SK-N-SH treated with all-trans-retinoic acid at 6 μM for 48 hours (cell line): ENCODE results near the gene RNFT2.
"Not testable (repeated sequence)": the region's sequence is repeated elsewhere in the genome, so short reads cannot be mapped to it uniquely, and the experiment has no call there.

ENCODE experiments used
- ATAC-seq: fragments of 200-7000 bp; cut with Tn5 transposase; 3 replicates; pipeline ENCODE4 v1.9.1; 2020; ENCODE audit warnings: mild to moderate bottlenecking, moderate library complexity
- ARNTL ChIP-seq: fragments of 450-650 bp; formaldehyde crosslinking; IDR thresholded peaks from 2 replicates; pipeline ENCODE4 v1.5.0; 2020; ENCODE audit warnings: low read depth, mild to moderate bottlenecking, moderate library complexity, borderline replicate concordance
- BACH2 ChIP-seq: fragments of 250-450 bp; sonication (Bioruptor Pico); IDR thresholded peaks from 2 replicates; pipeline ENCODE4 v1.9.0; 2021; ENCODE audit warnings: mild to moderate bottlenecking, borderline replicate concordance
- CSRNP3 ChIP-seq: fragments of 250-450 bp; sonication (Bioruptor Pico); IDR thresholded peaks from 2 replicates; pipeline ENCODE4 v1.5.1; 2021; ENCODE audit warnings: mild to moderate bottlenecking, moderate library complexity
- ESRRG ChIP-seq: fragments of 250-450 bp; sonication (Bioruptor Pico); IDR thresholded peaks from 2 replicates; pipeline ENCODE4 v1.6.1; 2021; ENCODE audit warnings: mild to moderate bottlenecking
- GLIS3 ChIP-seq: fragments of 250-450 bp; sonication (Bioruptor Pico); IDR thresholded peaks from 2 replicates; pipeline ENCODE4 v1.5.0; 2020; ENCODE audit warnings: mild to moderate bottlenecking, moderate library complexity
- ISL1 ChIP-seq: fragments of 250-450 bp; sonication (Bioruptor Pico); IDR thresholded peaks from 2 replicates; pipeline ENCODE4 v2.1.2; 2022; ENCODE audit warnings: mild to moderate bottlenecking, moderate library complexity
- PATZ1 ChIP-seq: fragments of 250-450 bp; sonication (Bioruptor Pico); IDR thresholded peaks from 2 replicates; pipeline ENCODE4 v1.8.0; 2020; ENCODE audit warnings: mild to moderate bottlenecking, moderate library complexity, borderline replicate concordance
- PPARA ChIP-seq: fragments of 250-450 bp; sonication (Bioruptor Pico); IDR thresholded peaks from 2 replicates; pipeline ENCODE4 v1.5.0; 2020; ENCODE audit warnings: mild to moderate bottlenecking, borderline replicate concordance
- RARB ChIP-seq: fragments of 250-450 bp; sonication (Bioruptor Pico); IDR thresholded peaks from 2 replicates; pipeline ENCODE4 v1.8.0; 2021; ENCODE audit warnings: mild to moderate bottlenecking, moderate library complexity
- SNAI2 ChIP-seq: fragments of 250-450 bp; sonication (Bioruptor Pico); IDR thresholded peaks from 2 replicates; pipeline ENCODE4 v1.5.0; 2020; ENCODE audit warnings: mild to moderate bottlenecking, moderate library complexity
- TCF4 ChIP-seq: fragments of 250-450 bp; sonication (Bioruptor Pico); IDR thresholded peaks from 2 replicates; pipeline ENCODE4 v1.8.0; 2021; ENCODE audit warnings: mild to moderate bottlenecking, moderate library complexity, borderline replicate concordance
- TOX ChIP-seq: fragments of 250-450 bp; sonication (Bioruptor Pico); IDR thresholded peaks from 2 replicates; pipeline ENCODE4 v1.8.0; 2021; ENCODE audit warnings: mild to moderate bottlenecking, moderate library complexity, borderline replicate concordance
- ZC3H10 ChIP-seq: fragments of 250-450 bp; sonication (Bioruptor Pico); IDR thresholded peaks from 2 replicates; pipeline ENCODE4 v1.5.1; 2021; ENCODE audit warnings: mild to moderate bottlenecking, moderate library complexity
- ZFP3 ChIP-seq: fragments of 250-450 bp; sonication (Bioruptor Pico); IDR thresholded peaks from 2 replicates; pipeline ENCODE4 v1.5.0; 2020; ENCODE audit warnings: mild to moderate bottlenecking, moderate library complexity
- ZFP30 ChIP-seq: fragments of 450-650 bp; formaldehyde crosslinking; IDR thresholded peaks from 2 replicates; pipeline ENCODE4 v1.5.0; 2022; ENCODE audit warnings: mild to moderate bottlenecking, moderate library complexity
- ZNF565 ChIP-seq: fragments of 450-650 bp; formaldehyde crosslinking; conservative IDR thresholded peaks from 2 replicates; pipeline ENCODE4 v1.5.0; 2020; ENCODE audit warnings: low read depth, mild to moderate bottlenecking, moderate library complexity
- ZNF70 ChIP-seq: fragments of 450-650 bp; formaldehyde crosslinking; IDR thresholded peaks from 2 replicates; pipeline ENCODE4 v1.5.0; 2020; ENCODE audit warnings: mild to moderate bottlenecking, moderate library complexity
- ZNF8 ChIP-seq: fragments of 450-650 bp; formaldehyde crosslinking; IDR thresholded peaks from 2 replicates; pipeline ENCODE4 v1.5.0; 2020; ENCODE audit warnings: mild to moderate bottlenecking, moderate library complexity
- TF ChIP-seq, protein P1 (sequence below): fragments of 250-450 bp; sonication (Bioruptor Pico); IDR thresholded peaks from 2 replicates; pipeline ENCODE4 v1.5.1; 2020; ENCODE audit warnings: low read depth, mild to moderate bottlenecking, moderate library complexity
- TF ChIP-seq, protein P2 (sequence below): fragments of 250-450 bp; sonication (Bioruptor Pico); IDR thresholded peaks from 2 replicates; pipeline ENCODE4 v1.5.0; 2020; ENCODE audit warnings: mild to moderate bottlenecking, moderate library complexity
- TF ChIP-seq, protein P3 (sequence below): fragments of 250-450 bp; sonication (Bioruptor Pico); IDR thresholded peaks from 2 replicates; pipeline ENCODE4 v1.8.0; 2021; ENCODE audit warnings: low read depth, mild to moderate bottlenecking, moderate library complexity, borderline replicate concordance

RNFT2 gene

GRCh38 chr12:116812238-116812637, 74.1 kb downstream of the RNFT2 start (continued):
- TF ChIP-seq PATZ1 (CRISPR knock-in tag), result no peak
- TF ChIP-seq, protein P1, sequence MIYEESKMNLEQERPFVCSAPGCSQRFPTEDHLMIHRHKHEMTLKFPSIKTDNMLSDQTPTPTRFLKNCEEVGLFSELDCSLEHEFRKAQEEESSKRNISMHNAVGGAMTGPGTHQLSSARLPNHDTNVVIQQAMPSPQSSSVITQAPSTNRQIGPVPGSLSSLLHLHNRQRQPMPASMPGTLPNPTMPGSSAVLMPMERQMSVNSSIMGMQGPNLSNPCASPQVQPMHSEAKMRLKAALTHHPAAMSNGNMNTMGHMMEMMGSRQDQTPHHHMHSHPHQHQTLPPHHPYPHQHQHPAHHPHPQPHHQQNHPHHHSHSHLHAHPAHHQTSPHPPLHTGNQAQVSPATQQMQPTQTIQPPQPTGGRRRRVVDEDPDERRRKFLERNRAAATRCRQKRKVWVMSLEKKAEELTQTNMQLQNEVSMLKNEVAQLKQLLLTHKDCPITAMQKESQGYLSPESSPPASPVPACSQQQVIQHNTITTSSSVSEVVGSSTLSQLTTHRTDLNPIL (CRISPR knock-in tag), result no peak
- TF ChIP-seq CSRNP3 (CRISPR knock-in tag), result no peak
- no peak for TF ChIP-seq ZC3H10 (CRISPR knock-in tag)

GRCh38 chr12:116813271-116814041, 75.3 kb downstream of the RNFT2 start:
- no peak for TF ChIP-seq ARNTL (CRISPR knock-in tag)
- TF ChIP-seq ZFP30 (CRISPR knock-in tag), result no peak
- no peak for TF ChIP-seq TCF4 (CRISPR knock-in tag)
- TF ChIP-seq SNAI2 (CRISPR knock-in tag), result no peak
- no peak for TF ChIP-seq TOX (CRISPR knock-in tag)
- TF ChIP-seq ZNF8 (CRISPR knock-in tag), result no peak
- no peak for TF ChIP-seq ZC3H10 (CRISPR knock-in tag)
- TF ChIP-seq ZFP3 (CRISPR knock-in tag), result no peak
- TF ChIP-seq, protein P2, sequence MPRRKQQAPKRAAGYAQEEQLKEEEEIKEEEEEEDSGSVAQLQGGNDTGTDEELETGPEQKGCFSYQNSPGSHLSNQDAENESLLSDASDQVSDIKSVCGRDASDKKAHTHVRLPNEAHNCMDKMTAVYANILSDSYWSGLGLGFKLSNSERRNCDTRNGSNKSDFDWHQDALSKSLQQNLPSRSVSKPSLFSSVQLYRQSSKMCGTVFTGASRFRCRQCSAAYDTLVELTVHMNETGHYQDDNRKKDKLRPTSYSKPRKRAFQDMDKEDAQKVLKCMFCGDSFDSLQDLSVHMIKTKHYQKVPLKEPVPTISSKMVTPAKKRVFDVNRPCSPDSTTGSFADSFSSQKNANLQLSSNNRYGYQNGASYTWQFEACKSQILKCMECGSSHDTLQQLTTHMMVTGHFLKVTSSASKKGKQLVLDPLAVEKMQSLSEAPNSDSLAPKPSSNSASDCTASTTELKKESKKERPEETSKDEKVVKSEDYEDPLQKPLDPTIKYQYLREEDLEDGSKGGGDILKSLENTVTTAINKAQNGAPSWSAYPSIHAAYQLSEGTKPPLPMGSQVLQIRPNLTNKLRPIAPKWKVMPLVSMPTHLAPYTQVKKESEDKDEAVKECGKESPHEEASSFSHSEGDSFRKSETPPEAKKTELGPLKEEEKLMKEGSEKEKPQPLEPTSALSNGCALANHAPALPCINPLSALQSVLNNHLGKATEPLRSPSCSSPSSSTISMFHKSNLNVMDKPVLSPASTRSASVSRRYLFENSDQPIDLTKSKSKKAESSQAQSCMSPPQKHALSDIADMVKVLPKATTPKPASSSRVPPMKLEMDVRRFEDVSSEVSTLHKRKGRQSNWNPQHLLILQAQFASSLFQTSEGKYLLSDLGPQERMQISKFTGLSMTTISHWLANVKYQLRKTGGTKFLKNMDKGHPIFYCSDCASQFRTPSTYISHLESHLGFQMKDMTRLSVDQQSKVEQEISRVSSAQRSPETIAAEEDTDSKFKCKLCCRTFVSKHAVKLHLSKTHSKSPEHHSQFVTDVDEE, result no peak
- TF ChIP-seq ESRRG, result no peak
- no peak for TF ChIP-seq ZNF565
- no peak for TF ChIP-seq PPARA (CRISPR knock-in tag)
- TF ChIP-seq, protein P3, sequence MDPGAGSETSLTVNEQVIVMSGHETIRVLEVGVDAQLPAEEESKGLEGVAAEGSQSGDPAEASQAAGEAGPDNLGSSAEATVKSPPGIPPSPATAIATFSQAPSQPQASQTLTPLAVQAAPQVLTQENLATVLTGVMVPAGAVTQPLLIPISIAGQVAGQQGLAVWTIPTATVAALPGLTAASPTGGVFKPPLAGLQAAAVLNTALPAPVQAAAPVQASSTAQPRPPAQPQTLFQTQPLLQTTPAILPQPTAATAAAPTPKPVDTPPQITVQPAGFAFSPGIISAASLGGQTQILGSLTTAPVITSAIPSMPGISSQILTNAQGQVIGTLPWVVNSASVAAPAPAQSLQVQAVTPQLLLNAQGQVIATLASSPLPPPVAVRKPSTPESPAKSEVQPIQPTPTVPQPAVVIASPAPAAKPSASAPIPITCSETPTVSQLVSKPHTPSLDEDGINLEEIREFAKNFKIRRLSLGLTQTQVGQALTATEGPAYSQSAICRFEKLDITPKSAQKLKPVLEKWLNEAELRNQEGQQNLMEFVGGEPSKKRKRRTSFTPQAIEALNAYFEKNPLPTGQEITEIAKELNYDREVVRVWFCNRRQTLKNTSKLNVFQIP (CRISPR knock-in tag), result no peak
- no peak for TF ChIP-seq ZNF70 (CRISPR knock-in tag)
- no peak for TF ChIP-seq BACH2 (CRISPR knock-in tag)
- TF ChIP-seq PATZ1 (CRISPR knock-in tag), result no peak
- no peak for TF ChIP-seq ISL1 (CRISPR knock-in tag)
- TF ChIP-seq RARB, result no peak
- TF ChIP-seq, protein P1 (CRISPR knock-in tag), result no peak
- no peak for TF ChIP-seq GLIS3
- ATAC-seq, result no peak

DNA sequence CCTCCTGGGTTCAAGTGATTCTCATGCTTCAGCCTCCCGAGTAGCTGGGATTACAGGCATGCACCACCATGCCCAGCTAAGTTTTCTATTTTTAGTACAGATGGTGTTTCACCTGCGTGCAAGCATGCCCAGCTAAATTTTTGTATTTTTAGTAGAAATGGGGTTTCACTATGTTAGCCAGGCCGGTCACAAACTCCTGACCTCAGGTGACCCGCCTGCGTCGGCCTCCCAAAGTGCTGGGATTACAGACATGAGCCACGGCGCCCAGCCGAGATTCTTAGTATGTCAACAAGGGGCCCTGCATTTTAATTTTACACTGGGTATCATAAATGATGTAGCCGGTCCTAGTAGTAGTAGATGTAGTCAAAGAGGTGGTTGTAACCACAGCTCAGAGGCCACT, 76.7 kb downstream of the RNFT2 start:
- not testable (repeated sequence) for ATAC-seq
